ENCODE data around the gene MRPL36. TPM values are rescaled to one million over a fixed set of nuclear protein-coding genes. Genes with fewer than 3 reads are reported as not detected.
"Not testable (repeated sequence)": the region's sequence is repeated elsewhere in the genome, so short reads cannot be mapped to it uniquely, and the experiment has no call there.

MRPL36 gene
- total and polyA plus RNA-seq, 8 donors, result 20.7 to 38.4 (median 29.0) TPM

DNA sequence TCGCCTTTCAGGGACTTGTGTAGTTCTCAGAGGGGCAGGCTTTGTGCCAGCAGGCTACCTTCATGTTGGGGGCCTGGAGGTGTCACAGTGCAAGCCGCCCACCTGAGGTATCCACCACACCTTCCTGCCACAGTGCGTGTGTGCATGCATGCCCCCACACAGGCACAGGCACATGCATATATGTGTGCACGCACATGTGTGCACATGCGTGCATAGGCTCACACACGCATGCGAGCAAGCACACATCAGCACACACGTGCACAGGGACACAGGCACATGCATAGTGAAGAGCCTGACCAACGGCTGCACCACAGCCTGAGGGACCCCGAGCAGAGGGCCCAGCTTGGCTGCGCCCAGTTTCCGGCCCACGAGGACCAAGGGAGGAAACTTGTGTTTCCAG, 46.9 kb upstream of the MRPL36 start:
- H3K27ac ChIP-seq, result no peak overlapping the region
- ATAC-seq (no peak), DNase-seq (peak in 1 of 4 donors; percentile 41)
- no peaks in the 10 kb centered on the region for H3K36me3 ChIP-seq
- peaks cover 19 to 77% of the 10 kb centered on the region in 2 donors for H3K27me3 ChIP-seq
- no peak for TF ChIP-seq CTCF (IDR thresholded peaks at IDR 0.05)
- no peaks in the 10 kb centered on the region for H3K9me3 ChIP-seq
- no peaks in the 10 kb centered on the region for H3K4me1 ChIP-seq
- intact Hi-C loops (cut with DNase I), result no loop called here
- H3K4me3 ChIP-seq, result no peak overlapping the region

- TF ChIP-seq CTCF (IDR thresholded peaks at IDR 0.05), result no peak
- Histone ChIP-seq H3K27ac (no peak overlapping the region), H3K4me1 (no peaks in the 10 kb centered on the region), H3K9me3 (no peaks in the 10 kb centered on the region), H3K27me3 (peaks cover 16 to 77% of the 10 kb centered on the region in 2 donors), H3K36me3 (no peaks in the 10 kb centered on the region), H3K4me3 (no peak overlapping the region)
- intact Hi-C loops (cut with DNase I), result no loop called here
- DNase-seq (no peak), ATAC-seq (no peak)
Measured at GRCh38 chr5:1845696-1846095, 46.1 kb upstream of the MRPL36 start.

GRCh38 chr5:1844708-1845436, 45.2 kb upstream of the MRPL36 start:
- Histone ChIP-seq H3K36me3 (no peaks in the 10 kb centered on the region), H3K27ac (no peak overlapping the region), H3K27me3 (peaks cover 11 to 77% of the 10 kb centered on the region in 2 donors), H3K4me3 (no peak overlapping the region), H3K4me1 (no peaks in the 10 kb centered on the region), H3K9me3 (no peaks in the 10 kb centered on the region)
- DNase-seq (no peak), ATAC-seq (no peak)
- no peak for TF ChIP-seq CTCF (IDR thresholded peaks at IDR 0.05)
- intact Hi-C loops (cut with DNase I), result no loop called here

GRCh38 chr5:1843761-1844160, 44.1 kb upstream of the MRPL36 start:
- H3K36me3 ChIP-seq; H3K4me3 ChIP-seq; H3K9me3 ChIP-seq; ATAC-seq; H3K4me1 ChIP-seq; H3K27ac ChIP-seq; intact Hi-C loops (cut with DNase I): not testable (repeated sequence)
- DNase-seq, result peak in 1 of 4 donors; percentile 23
- peaks cover 6 to 77% of the 10 kb centered on the region in 2 donors for H3K27me3 ChIP-seq

- Histone ChIP-seq H3K27ac (no peak overlapping the region), H3K36me3 (no peaks in the 10 kb centered on the region), H3K27me3 (peaks cover 6 to 76% of the 10 kb centered on the region in 2 donors), H3K4me3 (no peak overlapping the region), H3K9me3 (no peaks in the 10 kb centered on the region), H3K4me1 (no peaks in the 10 kb centered on the region)
- no peak for ATAC-seq
- DNase-seq, result no peak
- no peak for TF ChIP-seq CTCF (IDR thresholded peaks at IDR 0.05)
- intact Hi-C loops (cut with DNase I), result no loop called here
Measured at GRCh38 chr5:1842004-1842819, 42.6 kb upstream of the MRPL36 start.
